ENCODE data around the gene KCNAB1.
"Not testable (repeated sequence)": the region's sequence is repeated elsewhere in the genome, so short reads cannot be mapped to it uniquely, and the experiment has no call there.

Gene KCNAB1

DNA sequence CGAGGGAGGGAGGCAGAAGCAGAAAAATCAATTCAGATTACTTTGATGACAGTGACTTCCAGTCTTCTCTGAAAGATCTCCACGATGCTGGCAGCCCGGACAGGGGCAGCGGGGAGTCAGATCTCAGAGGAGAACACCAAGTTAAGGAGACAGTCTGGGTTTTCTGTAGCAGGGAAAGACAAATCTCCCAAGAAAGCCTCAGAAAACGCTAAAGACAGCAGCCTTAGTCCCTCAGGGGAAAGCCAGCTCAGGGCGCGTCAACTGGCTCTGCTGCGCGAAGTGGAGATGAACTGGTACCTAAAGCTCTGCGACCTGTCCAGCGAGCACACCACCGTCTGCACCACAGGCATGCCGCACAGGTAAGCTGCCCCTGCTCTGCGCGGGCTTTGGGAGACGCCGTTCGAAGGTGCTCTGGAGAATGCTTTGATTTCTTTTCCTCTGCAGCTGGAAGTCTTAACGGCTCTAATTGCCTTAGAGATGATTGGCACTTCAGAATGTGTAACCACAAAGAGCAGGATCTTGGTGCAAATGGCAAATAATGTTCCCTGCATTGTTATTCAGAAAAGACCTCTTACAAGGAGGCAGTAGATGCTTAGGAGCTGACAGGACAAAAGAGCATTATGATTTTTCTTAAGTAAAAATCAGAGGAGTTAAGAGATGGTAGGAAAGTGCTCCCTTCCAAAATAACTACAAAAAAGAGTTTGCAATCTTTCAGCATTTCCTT lies at the start of gene KCNAB1:
KCNAB1 (plus strand) TSS at position 51 of the 724 bp plus-strand sequence.
- no peak for DNase-seq (ENCODE audit: low read depth in 2 of 3, low spot score in 1 of 3)

DNA sequence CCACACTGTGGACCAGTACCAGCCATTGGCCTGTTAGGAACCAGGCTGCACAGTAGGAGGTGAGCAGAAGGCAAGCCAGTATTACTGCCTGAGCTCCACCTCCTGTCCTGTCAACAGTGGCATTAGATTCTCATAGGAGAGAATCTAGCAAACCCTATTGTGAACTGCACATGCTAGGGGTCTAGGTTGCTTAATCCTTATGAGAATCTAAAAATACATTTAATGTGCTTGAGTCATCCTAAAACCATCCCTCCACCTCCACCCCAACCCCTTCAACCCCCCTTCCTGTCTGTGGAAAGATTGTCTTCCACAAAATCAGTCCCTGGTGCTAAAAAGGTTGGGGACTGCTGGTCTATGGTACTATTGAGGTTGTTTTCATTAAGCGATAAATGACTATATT lies 49.3 kb upstream of the KCNAB1 start:
- no peak for DNase-seq (ENCODE audit: low read depth in 2 of 3, low spot score in 1 of 3)

DNA sequence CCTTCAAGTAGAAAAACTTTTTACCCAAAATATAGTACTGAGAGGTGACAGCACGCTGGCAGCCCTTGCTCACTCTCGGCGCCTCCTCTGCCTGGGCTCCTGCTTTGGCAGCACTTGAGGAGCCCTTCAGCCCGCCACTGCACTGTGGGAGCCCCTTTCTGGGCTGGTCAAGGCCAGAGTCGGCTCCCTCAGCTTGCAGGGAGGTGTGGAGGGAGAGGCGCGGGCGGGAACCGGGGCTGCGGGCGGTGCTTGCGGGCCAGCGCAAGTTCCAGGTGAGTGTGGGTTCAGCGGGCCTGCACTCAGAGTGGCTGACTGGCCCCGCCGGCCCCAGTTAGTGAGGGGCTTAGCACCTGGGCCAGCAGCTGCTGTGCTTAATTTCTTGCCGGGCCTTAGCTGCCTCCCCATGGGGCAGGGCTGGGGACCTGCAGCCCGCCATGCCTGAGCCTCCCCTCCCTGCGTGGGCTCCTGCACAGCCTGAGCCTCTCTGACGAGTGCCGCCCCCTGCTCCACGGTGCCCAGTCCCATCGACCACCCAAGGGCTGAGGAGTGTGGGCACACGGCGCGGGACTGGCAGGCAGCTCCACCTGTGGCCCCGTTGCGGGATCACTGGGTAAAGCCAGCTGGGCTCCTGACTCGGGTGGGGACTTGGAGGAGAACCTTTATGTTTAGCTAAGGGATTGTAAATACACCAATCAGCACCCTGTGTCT lies 47.3 kb upstream of the KCNAB1 start:
- not testable (repeated sequence) for DNase-seq (ENCODE audit: low read depth in 2 of 3, low spot score in 1 of 3)

DNA sequence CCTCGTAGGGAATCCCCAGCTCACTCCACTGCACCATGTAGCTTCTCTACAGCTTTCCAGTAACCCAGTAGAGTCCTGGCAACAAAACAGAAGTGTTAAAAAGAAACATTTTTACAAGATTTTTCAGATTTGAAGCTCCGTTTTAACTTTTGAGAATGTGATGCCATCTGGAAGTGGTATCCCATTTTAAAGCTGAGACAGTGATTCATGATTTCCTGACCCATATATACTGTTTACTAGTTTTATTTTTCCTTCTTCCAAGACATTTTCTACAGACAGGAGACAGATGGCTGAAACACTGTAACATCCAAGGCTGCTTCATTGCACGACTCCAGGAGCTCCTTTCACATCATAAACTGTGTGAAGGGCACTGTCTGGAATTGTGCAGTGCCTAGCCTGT lies 30.3 kb upstream of the KCNAB1 start:
- DNase-seq (ENCODE audit: low read depth in 2 of 3, low spot score in 1 of 3), result no peak

DNA sequence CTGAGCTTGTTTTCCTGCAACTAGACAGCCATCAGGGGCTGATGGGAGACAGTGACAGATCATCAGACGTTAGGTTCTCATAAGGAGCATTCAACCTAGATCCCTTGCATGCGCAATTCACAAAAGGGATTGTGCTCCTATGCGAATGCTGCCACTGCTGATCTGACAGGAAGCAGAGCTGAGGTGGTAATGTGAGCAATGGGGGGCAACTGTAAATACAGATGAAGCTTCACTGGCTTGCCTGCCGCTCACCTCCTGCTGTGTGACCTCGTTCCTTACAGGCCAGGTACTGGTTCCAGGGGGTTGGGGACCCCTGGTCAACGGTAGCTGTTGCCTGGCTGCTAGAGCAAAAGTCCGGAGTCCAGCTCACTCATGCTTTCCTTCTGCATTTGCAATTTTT lies 26.4 kb upstream of the KCNAB1 start:
- no peak for DNase-seq (ENCODE audit: low read depth in 2 of 3, low spot score in 1 of 3)

DNA sequence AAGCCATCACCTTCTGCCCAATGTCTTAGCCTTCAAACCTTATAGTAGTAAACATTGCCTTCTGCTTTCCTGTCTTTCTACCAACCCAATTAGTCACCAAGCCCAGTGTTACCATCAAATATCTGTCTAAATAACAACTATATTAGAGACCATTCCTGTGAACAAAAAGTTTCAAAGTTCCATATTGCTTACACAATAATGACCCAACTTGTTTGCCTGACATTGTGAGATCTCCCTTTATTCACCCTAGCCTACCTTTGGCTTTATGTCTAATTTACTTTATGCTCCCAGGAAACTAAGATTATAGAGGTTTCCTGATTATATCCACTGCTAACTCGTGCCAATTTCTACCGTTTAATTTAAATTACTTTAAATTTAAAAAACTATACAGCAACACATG lies 26.0 kb upstream of the KCNAB1 start:
- DNase-seq (ENCODE audit: low read depth in 2 of 3, low spot score in 1 of 3), result no peak

DNA sequence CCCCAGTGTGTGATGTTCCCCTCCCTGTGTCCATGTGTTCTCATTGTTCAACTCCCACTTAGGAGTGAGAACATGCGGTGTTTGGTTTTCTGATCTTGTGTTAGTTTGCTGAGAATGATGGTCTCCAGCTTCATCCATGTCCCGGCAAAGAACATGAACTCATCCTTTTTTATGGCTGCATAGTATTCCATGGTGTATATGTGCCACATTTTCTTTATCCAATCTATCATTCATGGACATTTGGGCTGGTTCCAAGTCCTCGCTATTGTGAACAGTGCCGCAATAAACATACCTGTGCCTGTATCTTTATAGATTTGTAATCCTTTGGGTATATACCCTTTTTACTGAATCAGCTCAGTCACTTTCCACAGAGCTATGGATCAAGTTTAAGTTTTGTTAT lies 24.7 kb upstream of the KCNAB1 start:
- DNase-seq (ENCODE audit: low read depth in 2 of 3, low spot score in 1 of 3), result not testable (repeated sequence)

DNA sequence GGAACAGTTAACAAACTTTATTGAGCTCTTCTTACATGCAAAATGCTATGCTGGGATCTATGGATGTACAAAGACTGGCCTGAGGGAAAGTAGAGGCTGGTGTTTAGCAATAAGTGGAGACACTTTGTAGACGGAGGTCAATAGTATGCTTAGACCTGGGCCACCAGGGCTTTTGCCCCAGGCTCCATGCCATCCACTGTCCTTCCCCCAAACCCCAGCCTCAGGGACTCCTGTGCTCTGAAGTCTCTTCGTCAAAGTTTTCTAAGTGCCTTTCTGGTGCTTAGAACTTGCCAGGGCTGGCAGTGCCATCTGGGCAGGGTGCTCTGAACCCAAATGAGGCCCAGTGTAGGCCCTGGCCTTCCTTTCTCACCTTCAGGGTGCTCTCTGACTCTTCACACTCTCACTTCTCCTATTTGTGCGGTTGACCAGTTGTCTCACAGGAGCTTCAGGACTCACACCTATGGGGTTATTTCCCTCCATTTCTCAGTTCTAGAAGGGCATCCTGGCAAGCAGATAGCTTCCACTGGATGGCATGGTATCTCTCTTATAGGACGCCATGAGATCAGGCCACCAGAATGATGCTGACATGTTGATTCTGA lies 21.8 kb upstream of the KCNAB1 start:
- DNase-seq (ENCODE audit: low read depth in 2 of 3, low spot score in 1 of 3), result no peak

DNA sequence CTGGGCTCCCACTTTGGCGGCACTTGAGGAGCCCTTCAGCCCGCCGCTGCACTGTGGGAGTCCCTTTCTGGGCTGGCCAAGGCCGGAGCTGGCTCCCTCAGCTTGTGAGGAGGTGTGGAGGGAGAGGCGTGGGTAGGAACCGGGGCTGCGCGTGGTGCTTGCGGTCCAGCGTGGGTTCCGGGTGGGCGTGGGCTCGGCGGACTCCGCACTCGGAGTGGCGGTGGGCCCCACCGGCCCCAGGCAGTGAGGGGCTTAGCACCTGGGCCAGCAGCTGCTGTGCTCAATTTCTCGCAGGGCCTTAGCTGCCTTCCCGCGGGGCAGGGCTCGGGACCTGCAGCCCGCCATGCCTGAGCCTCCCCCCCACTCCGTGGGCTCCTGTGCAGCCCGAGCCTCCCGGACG lies 21.0 kb upstream of the KCNAB1 start:
- DNase-seq (ENCODE audit: low read depth in 2 of 3, low spot score in 1 of 3), result not testable (repeated sequence)

DNA sequence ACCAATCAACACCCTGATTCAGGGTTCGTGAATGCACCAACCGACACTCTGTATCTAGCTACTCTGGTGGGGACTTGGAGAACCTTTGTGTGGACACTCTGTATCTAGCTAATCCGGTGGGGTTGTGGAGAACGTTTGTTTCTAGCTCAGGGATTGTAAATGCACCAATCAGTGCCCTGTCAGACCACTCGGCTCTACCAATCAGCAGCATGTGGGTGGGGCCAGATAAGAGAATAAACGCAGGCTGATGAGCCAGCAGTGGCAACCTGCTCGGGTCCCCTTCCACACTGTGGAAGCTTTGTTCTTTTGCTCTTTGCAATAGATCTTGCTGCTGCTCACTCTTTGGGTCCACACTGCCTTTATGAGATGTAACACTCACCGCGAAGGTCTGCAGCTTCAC lies 20.4 kb upstream of the KCNAB1 start:
- DNase-seq (ENCODE audit: low read depth in 2 of 3, low spot score in 1 of 3), result not testable (repeated sequence)

DNA sequence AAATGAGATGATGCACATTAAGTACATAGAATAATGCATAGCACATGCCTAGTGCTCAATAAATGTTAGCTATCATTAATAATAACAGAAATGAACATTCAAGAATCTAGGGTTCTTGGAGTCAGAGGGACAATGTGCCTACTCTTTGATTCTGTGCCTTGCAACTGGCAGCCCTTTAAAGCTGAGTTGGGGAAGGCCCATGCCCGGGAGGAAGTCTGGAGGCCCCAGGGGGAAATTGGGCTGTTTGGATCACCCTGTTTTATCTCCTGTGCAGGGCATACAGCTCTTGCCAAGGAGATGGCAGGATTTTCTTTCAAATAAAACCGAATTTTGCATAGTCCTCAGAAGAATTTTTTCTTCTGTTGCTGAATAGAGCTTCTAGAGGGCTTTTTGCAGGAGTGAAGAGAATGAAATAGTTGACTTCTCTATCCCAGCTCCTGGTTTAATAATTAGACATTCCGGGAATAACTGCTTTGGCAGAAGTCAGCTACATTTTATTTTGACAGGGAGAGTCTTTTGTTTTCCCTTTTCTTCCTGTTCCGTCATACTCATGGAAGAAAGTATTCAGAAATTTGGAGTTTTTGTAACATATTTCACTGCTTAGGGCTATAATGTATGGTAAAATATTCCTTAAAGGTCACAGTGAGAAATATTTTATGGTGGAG lies 18.0 kb upstream of the KCNAB1 start:
- no peak for DNase-seq (ENCODE audit: low read depth in 2 of 3, low spot score in 1 of 3)

DNA sequence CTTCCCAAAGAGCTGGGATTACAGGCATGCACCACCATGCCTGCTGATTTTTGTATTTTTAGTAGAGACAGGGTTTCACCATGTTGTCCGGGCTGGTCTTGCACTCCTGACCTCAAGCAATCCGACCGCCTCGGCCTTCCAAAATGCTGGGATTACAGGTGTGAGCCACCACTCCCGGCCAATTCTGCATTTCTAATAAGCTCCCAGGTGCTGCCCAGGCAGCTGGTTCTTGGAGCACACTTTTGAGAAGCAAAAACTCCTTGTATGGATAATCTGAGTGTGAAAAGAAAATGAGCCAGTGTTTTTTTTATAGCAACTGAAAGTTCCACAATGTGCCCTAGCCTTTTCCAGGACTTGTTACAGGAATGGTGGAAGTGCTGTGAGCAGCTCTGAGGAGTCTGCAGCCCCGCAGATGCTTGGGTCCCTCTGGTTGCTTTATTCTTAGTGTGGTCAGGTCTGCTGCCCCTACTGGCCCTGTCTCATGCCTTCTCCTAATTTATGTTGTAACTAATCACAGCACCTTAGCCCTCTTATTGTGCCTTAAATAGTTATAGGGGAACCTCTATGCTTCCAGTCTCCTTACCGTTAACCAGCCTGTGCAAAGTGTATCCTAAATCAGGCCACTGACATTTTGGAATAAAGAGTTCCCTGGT lies 13.5 kb upstream of the KCNAB1 start:
- no peak for DNase-seq (ENCODE audit: low read depth in 2 of 3, low spot score in 1 of 3)

DNA sequence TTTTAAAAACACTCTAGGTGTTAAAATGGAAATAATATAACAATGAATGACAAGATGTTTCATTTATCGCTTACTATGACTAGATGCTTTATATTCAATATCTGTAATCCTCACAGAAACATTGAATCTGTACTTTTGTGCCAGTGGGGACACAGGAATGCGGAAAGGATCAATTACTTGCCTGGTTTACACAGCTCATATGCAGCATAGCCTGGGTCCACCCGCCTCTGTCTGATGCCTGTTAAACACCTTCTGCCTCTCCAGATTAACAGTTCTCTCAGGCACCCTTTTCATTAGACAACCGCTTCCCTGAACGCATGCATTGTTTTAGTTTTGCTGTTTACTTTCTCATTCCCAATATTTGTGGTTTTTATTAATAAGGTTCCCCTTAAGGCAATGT lies 12.9 kb upstream of the KCNAB1 start:
- DNase-seq (ENCODE audit: low read depth in 2 of 3, low spot score in 1 of 3), result no peak

DNA sequence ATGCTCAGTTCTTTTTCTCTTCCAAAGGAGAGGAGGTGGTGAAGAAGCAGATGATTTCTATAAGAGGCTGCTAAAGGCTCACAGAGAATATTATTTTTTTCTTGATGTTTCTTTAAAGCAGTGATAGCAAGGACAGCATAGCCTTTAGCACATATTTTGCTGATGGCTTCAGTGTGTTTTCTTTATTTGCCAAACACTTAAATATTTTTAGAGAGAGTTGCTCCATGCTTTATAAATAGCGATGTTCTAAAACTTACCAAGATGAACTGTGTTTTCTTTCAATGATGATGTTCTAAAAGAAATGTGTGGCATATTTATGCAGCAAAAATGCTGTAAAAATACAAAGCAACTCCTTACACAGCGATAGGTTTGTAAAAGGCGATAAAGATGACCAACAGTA lies 11.8 kb upstream of the KCNAB1 start:
- DNase-seq (ENCODE audit: low read depth in 2 of 3, low spot score in 1 of 3), result no peak

DNA sequence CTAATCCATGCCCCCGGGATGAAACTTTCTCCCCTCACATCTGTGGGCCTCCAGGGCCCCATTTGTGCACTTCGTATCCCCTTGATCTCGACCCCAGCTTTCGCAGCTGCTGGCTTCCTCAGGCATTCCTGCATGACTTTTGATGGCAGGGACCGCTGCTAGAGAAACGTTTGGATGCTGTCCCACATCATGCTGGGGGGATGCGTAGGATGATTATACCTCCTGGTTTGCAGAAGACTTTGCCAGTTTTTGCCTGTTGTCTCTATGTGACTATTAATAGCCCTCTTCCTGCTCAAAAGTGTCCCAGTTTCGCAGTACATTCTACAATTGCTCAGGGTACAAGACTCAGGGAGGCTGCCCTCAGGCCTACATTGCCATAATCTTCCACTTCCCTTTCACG lies 10.4 kb upstream of the KCNAB1 start:
- DNase-seq (ENCODE audit: low read depth in 2 of 3, low spot score in 1 of 3), result no peak

DNA sequence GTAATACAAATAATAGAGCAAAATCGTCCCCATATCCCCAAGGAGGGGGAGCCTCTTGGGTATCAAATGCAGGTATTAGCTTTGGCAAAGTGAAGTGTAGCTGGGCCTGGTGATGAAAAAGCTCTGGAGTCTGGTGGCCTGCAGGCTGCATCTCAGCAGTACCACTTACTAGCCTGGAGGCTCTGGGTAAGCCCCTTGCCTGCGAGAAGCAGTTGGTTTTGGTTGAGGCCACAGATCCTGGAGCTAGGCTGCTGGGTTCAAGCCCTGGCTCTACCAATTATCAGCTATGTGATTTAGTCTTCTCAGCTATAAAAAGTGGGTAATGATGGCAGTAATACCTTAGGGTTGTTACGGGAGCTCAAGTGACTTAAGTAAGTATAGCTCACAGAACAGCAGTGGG lies 6.1 kb downstream of the KCNAB1 start:
- DNase-seq (ENCODE audit: low read depth in 2 of 3, low spot score in 1 of 3), result no peak

DNA sequence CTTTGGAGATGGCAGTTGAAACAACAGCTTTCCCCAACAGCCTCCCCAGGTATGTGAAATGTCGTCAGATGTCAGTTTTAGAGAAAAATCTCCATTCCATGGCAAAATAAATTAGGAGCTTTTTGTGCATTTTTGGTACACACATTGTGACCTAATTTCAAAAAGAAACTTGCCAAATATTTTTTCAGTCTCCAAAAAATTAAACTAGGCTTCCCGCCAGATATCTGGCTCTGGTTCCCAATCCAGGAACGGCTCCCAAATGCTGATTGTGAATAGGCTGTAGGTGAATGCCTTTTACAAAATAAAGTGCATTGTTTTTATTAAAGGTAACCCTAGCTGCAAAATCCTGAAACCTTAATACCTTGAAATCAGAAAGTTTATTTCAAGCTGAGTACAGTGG lies 10.9 kb downstream of the KCNAB1 start:
- no peak for DNase-seq (ENCODE audit: low read depth in 2 of 3, low spot score in 1 of 3)

DNA sequence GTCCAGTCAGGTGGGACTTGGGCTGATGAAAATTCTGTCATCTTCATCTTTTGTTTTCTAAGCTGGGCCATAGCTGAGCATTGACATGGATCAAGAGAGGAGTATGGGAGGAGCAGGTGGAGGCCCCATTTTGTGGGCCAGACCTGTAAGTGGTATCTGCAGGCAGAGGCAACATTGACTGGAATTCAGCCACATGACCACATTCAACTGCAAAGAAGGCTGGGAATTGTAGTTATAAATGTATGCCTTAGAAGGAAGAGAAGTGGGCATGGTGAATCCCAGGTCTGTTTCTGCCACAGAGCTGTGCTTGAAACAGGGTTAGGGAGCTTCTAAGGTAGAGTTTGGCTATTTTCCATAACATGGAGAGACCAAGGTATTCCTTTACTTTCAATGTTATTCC lies 11.4 kb downstream of the KCNAB1 start:
- DNase-seq (ENCODE audit: low read depth in 2 of 3, low spot score in 1 of 3), result no peak

DNA sequence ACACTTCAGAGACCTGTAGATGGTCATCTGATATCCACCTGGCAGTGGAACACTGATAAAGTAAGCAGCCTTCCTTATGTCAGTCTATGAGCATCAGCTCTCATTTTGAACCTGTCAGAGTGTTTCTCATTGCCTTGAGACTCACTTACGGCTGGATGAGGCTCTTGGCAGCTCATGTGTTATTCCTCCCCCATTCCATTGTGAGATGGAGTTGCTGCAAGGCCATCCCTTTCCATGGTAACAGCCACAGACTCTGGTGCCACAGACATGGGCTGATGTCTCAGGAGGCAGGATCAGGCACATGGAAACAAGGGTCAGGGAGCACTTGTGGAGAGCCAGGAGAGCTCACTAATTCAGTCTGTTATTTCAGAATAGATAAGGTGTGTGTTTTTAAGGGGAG lies 11.9 kb downstream of the KCNAB1 start:
- no peak for DNase-seq (ENCODE audit: low read depth in 2 of 3, low spot score in 1 of 3)

DNA sequence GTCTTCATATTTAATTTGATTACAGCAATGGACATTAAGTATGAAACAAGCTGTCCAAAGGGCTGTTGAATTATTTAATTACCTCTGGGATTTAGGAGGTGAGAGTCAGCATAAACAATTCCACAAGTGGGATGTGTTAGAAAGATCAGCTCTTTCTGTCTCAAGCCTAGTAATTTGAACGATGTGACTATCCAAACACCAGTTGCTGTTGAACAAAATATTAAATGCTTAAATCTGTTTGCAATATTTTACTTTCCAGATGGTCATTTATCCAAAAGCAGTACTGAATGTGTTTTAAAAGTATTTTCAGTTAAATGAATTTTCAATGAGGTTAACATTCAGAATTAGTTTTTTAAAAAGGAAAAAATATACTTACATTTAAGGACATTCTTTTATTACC lies 12.7 kb downstream of the KCNAB1 start:
- no peak for DNase-seq (ENCODE audit: low read depth in 2 of 3, low spot score in 1 of 3)

DNA sequence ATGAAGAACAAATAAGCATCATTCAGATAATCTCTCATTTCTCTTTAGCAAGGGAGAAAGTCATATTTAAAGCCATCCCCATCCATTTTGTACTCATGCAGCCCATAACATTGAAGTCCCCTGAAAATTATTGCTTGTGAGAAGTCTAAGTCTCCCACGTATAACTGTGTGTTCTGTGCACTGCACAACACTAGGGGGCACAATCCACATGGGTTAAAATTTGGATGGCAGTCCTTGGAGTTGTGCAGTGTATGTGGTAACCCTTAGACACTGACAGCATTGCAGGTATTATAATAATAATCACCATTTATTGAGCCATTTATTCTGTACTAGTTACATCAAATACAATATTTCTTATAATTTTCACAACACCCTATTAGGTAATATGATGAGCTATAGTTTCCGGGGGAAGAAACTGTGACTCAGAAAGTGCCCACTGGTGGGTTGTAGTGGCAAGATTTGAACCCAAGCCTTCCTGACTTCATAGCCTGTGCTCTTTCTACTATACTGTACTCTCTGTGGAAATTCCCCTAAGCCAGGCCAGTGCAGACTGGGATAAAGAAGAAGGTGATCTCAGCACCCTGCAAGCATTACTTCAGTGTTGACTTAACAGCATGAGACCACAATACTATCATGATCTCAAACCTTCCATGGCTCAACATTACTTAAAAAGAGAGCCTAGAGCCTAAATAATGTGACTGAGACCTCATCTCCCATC lies 15.7 kb downstream of the KCNAB1 start:
- DNase-seq (ENCODE audit: low read depth in 2 of 3, low spot score in 1 of 3), result no peak
